GM18511 (cell line): ENCODE data around the gene TAOK1.
"Not testable (repeated sequence)": the region's sequence is repeated elsewhere in the genome, so short reads cannot be mapped to it uniquely, and the experiment has no call there.

Experiments used
- ATAC-seq: cut with Tn5 transposase; IDR thresholded peaks from one replicate; pipeline ENCODE4 v1.9.1; 2021; ENCODE audit warnings: mild to moderate bottlenecking, moderate library complexity; ENCODE audit not compliant: unreplicated experiment

Gene TAOK1

GRCh38 chr17:29533976-29534375 lies 143.8 kb downstream of the TAOK1 start:
- ATAC-seq, result no peak

- no peak for ATAC-seq
These were observed 153.9 kb downstream of the TAOK1 start for GRCh38 chr17:29544066-29544465.

GRCh38 chr17:29546085-29546484 lies 155.9 kb downstream of the TAOK1 start:
- ATAC-seq, result no peak

GRCh38 chr17:29546830-29547229 lies 156.7 kb downstream of the TAOK1 start:
- no peak for ATAC-seq

GRCh38 chr17:29549177-29549923 lies 159.2 kb downstream of the TAOK1 start:
- ATAC-seq, result no peak

GRCh38 chr17:29555840-29556239 lies 165.7 kb downstream of the TAOK1 start:
- ATAC-seq, result no peak

GRCh38 chr17:29557085-29557738 lies 167.0 kb downstream of the TAOK1 start:
- ATAC-seq, result no peak

- no peak for ATAC-seq
These were observed 167.6 kb downstream of the TAOK1 start for GRCh38 chr17:29557739-29558116.

GRCh38 chr17:29558139-29558538 lies 168.0 kb downstream of the TAOK1 start:
- ATAC-seq, result not testable (repeated sequence)

GRCh38 chr17:29559640-29560039 lies 169.5 kb downstream of the TAOK1 start:
- ATAC-seq, result no peak

GRCh38 chr17:29560316-29560715 lies 170.2 kb downstream of the TAOK1 start:
- ATAC-seq, result no peak

- ATAC-seq, result no peak
These were observed 171.7 kb downstream of the TAOK1 start for GRCh38 chr17:29561554-29562517.

GRCh38 chr17:29562615-29563014 lies 172.5 kb downstream of the TAOK1 start:
- ATAC-seq, result no peak

- no peak for ATAC-seq
These were observed 173.7 kb downstream of the TAOK1 start for GRCh38 chr17:29563816-29564215.

- ATAC-seq, result no peak
These were observed 175.7 kb downstream of the TAOK1 start for GRCh38 chr17:29565643-29566472.

GRCh38 chr17:29566473-29567303 lies 176.5 kb downstream of the TAOK1 start, which contains the start of gene ABHD15:
TSS of gene ABHD15 (minus strand) at chr17:29567037. CDS start at chr17:29566966, 71 bp downstream.
- ATAC-seq, result peak; percentile 33

GRCh38 chr17:29567304-29567553 lies 177.1 kb downstream of the TAOK1 start:
- peak; percentile 14 for ATAC-seq

GRCh38 chr17:29567554-29568330 lies 177.6 kb downstream of the TAOK1 start:
- peak; percentile 52 for ATAC-seq
